Adrenal gland (tissue), 5 donors: ENCODE results near the gene SLTM.

Source experiments
- CTCF ChIP-seq, 6 experiments: fragments of 450-650 bp in 4 of 6; fragments of 200-600 bp in 2 of 6; sonication (generic) in 1 of 6; IDR thresholded peaks; 1 replicate in 5 of 6; 2 replicates in 1 of 6; pipeline versions ENCODE4 v1.5.1 to v1.8.0; 2016 to 2021; ENCODE audit warnings: antibody characterized with exemption in 6 of 6, mild to moderate bottlenecking in 2 of 6, moderate library complexity in 1 of 6
- POLR2A ChIP-seq, 2 donors: fragments of 450-650 bp; IDR thresholded peaks; one replicate each; pipeline ENCODE4 v1.6.1; 2017; ENCODE audit warnings: antibody characterized with exemption in 2 of 2, mild to moderate bottlenecking in 2 of 2, moderate library complexity in 1 of 2
- donor health status: DM: no; HTN: no; CAD: no.

- TF ChIP-seq POLR2A (IDR thresholded peaks at IDR 0.05) = no peak
- TF ChIP-seq CTCF (IDR thresholded peaks at IDR 0.05) = no peak
Measured at GRCh38 chr15:58842713-58843396, 90.6 kb downstream of the SLTM start.
